Dermis blood vessel endothelial cell (primary cell): ENCODE data around the gene CD247. TPM values are rescaled to one million over a fixed set of nuclear protein-coding genes. Genes with fewer than 3 reads are reported as not detected.

Experiments
- DNase-seq: peaks from one replicate; pipeline ENCODE4 v3.0.0; 2010
- total RNA-seq: library from RNA; depleted of rRNA; stranded (reverse); fragments of >200 nt; gene quantifications from 2 replicates; pipeline ENCODE4 v1.2.3, GENCODE V29; 2014

Gene CD247
- total RNA-seq, 1 donor from 2014 or later, result not detected

- no peak for DNase-seq
These were observed 84.0 kb downstream of the CD247 start for GRCh38 chr1:167434306-167434705.

- DNase-seq, result no peak
These were observed 84.4 kb downstream of the CD247 start for GRCh38 chr1:167433884-167434283.

GRCh38 chr1:167432780-167433179, 85.5 kb downstream of the CD247 start:
- DNase-seq, result no peak

- no peak for DNase-seq
These were observed 86.2 kb downstream of the CD247 start for GRCh38 chr1:167431909-167432650.

- DNase-seq, result no peak
These were observed 86.9 kb downstream of the CD247 start for GRCh38 chr1:167431261-167431908.

GRCh38 chr1:167430849-167431242, 87.5 kb downstream of the CD247 start:
- no peak for DNase-seq

- no peak for DNase-seq
These were observed 88.0 kb downstream of the CD247 start for GRCh38 chr1:167430134-167430848.

- DNase-seq, result no peak
These were observed 88.7 kb downstream of the CD247 start for GRCh38 chr1:167429612-167430011.

- DNase-seq, result peak; percentile 51
These were observed 89.9 kb downstream of the CD247 start for GRCh38 chr1:167428395-167428794.

GRCh38 chr1:167427848-167428247, 90.5 kb downstream of the CD247 start:
- DNase-seq, result no peak

GRCh38 chr1:167426716-167427115, 91.6 kb downstream of the CD247 start:
- DNase-seq, result no peak

- DNase-seq, result no peak
These were observed 92.8 kb downstream of the CD247 start for GRCh38 chr1:167425482-167425881.

GRCh38 chr1:167423684-167424619, 94.4 kb downstream of the CD247 start:
- no peak for DNase-seq

- DNase-seq, result no peak
These were observed 97.8 kb downstream of the CD247 start for GRCh38 chr1:167420510-167420909.

GRCh38 chr1:167419245-167419644, 99.1 kb downstream of the CD247 start:
- no peak for DNase-seq

- no peak for DNase-seq
These were observed 99.9 kb downstream of the CD247 start for GRCh38 chr1:167418391-167418790.

- no peak for DNase-seq
These were observed 101.8 kb downstream of the CD247 start for GRCh38 chr1:167416506-167416905.

GRCh38 chr1:167413328-167413727, 105.0 kb downstream of the CD247 start:
- DNase-seq, result no peak

- DNase-seq, result no peak
These were observed 105.4 kb downstream of the CD247 start for GRCh38 chr1:167412920-167413319.

GRCh38 chr1:167412072-167412471, 106.3 kb downstream of the CD247 start:
- no peak for DNase-seq

GRCh38 chr1:167409183-167409582, 109.1 kb downstream of the CD247 start:
- DNase-seq, result no peak

- no peak for DNase-seq
These were observed 110.0 kb downstream of the CD247 start for GRCh38 chr1:167408355-167408754.

GRCh38 chr1:167404908-167405307, 113.4 kb downstream of the CD247 start:
- no peak for DNase-seq
